Fibroblast of the aortic adventitia (primary cell): ENCODE results near the gene PEBP1. TPM values are rescaled to one million over a fixed set of nuclear protein-coding genes. Genes with fewer than 3 reads are reported as not detected.
A peak's percentile ranks its signal among the peaks of the same experiment; 100 is the strongest.

Experiments used
- DNase-seq: peaks from one replicate; pipeline ENCODE4 v3.0.0-alpha.2; 2010; ENCODE audit warnings: low read depth
- H3K4me3 ChIP-seq: 2 replicates; pipeline ENCODE4 v1.5.1; 2011; ENCODE audit warnings: low read depth, mild to moderate bottlenecking, control low read depth, low read length, moderate library complexity
- CTCF ChIP-seq: IDR thresholded peaks from 2 replicates; pipeline ENCODE4 v1.5.1; 2011; ENCODE audit warnings: mild to moderate bottlenecking, low read length, control low read depth, inconsistent platforms; ENCODE audit not compliant: insufficient read depth
- total RNA-seq: library from RNA; depleted of rRNA; stranded (reverse); fragments of >200 nt; gene quantifications from 2 replicates; pipeline ENCODE4 v1.2.3, GENCODE V29; 2012; ENCODE audit warnings: low replicate concordance

The PEBP1 gene
- total RNA-seq, 1 donor = 163 TPM

- TF ChIP-seq CTCF = no peak
- H3K4me3 ChIP-seq = peak overlapping the region; percentile 71
- peak; percentile 74 for DNase-seq
Observed at GRCh38 chr12:118188690-118189371, 52.9 kb downstream of the PEBP1 start.

GRCh38 chr12:118189741-118190191 lies 53.8 kb downstream of the PEBP1 start:
- peak; percentile 65 for DNase-seq
- TF ChIP-seq CTCF = no peak
- peak overlapping the region; percentile 71 for H3K4me3 ChIP-seq

- H3K4me3 ChIP-seq = peak overlapping the region; percentile 71
- no peak for TF ChIP-seq CTCF
- DNase-seq = peak; percentile 53
Observed at GRCh38 chr12:118190266-118190665, 54.3 kb downstream of the PEBP1 start.

- no peak for TF ChIP-seq CTCF
- no peak for DNase-seq
- no peak overlapping the region for H3K4me3 ChIP-seq
Observed at GRCh38 chr12:118193477-118193876, 57.6 kb downstream of the PEBP1 start.

GRCh38 chr12:118193958-118194357 lies 58.0 kb downstream of the PEBP1 start:
- no peak for DNase-seq
- no peak overlapping the region for H3K4me3 ChIP-seq
- TF ChIP-seq CTCF = no peak

Other genes with a start within 250 kb of the PEBP1 start
- under 0.01 TPM in 1 of 2 replicates, not detected in the other for gene KSR2, start 167.1 kb upstream of the PEBP1 start, total RNA-seq
- gene RFC5, start 119.4 kb upstream of the PEBP1 start, total RNA-seq = 3.7 and 26.2 TPM in 2 replicates
- gene WSB2, start 74.9 kb upstream of the PEBP1 start, total RNA-seq = 32.9 and 117 TPM in 2 replicates
- gene VSIG10, start 32.1 kb upstream of the PEBP1 start, total RNA-seq = 11.1 and 24.5 TPM in 2 replicates
- 27.8 and 61.2 TPM in 2 replicates for gene TAOK3, start 236.8 kb downstream of the PEBP1 start, total RNA-seq
- 29.0 and 36.4 TPM in 2 replicates for gene SUDS3, start 240.4 kb downstream of the PEBP1 start, total RNA-seq